ENCODE measurements around the gene SLIT3. TPM values are rescaled to one million over a fixed set of nuclear protein-coding genes. Genes with fewer than 3 reads are reported as not detected.

The SLIT3 gene
- total RNA-seq, 1 donor from 2014 or later = 56.6 TPM

DNA sequence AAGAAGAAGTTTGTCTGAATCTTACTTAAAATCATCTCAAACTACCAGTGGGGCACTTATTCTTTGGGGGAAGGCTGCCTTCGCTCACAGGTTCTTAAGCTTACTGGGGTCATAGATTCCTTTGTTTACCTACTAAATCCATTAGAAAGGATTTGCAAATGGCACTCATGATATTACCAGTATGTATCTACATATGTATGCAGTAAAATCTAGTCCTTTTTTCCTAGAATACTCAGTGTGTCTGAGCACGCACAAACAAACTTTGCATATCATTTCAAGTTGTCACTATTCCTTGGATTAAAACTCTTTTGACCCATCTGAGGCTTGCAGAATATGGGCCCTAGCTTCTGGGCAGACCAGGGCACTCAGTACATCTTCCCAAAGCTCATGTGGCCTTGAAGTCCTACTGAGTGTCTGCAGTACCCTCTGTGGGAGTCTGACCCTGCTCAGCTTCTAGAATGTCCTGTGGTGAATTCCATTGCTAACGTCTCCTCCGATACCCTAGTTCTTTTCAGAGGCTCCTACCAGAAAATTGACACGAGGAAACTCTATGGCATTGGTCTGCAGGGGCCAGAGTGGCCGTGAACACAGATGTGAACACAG is 297.9 kb downstream of the SLIT3 start:
- Mint-ChIP-seq H3K27me3 (peaks cover 12% of the 10 kb centered on the region), H3K9me3 (no peaks in the 10 kb centered on the region), H3K4me3 (peak overlapping the region; percentile 61), H3K27ac (peak overlapping the region; percentile 55), H3K4me1 (ENCODE audit: unreplicated experiment) (peaks cover 37% of the 10 kb centered on the region), H3K36me3 (no peaks in the 10 kb centered on the region)
- TF ChIP-seq, protein P1, sequence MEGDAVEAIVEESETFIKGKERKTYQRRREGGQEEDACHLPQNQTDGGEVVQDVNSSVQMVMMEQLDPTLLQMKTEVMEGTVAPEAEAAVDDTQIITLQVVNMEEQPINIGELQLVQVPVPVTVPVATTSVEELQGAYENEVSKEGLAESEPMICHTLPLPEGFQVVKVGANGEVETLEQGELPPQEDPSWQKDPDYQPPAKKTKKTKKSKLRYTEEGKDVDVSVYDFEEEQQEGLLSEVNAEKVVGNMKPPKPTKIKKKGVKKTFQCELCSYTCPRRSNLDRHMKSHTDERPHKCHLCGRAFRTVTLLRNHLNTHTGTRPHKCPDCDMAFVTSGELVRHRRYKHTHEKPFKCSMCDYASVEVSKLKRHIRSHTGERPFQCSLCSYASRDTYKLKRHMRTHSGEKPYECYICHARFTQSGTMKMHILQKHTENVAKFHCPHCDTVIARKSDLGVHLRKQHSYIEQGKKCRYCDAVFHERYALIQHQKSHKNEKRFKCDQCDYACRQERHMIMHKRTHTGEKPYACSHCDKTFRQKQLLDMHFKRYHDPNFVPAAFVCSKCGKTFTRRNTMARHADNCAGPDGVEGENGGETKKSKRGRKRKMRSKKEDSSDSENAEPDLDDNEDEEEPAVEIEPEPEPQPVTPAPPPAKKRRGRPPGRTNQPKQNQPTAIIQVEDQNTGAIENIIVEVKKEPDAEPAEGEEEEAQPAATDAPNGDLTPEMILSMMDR (conservative IDR thresholded peaks at IDR 0.05) = no peak
- DNase-seq (ENCODE audit: extremely low spot score, unreplicated experiment) = no peak

DNA sequence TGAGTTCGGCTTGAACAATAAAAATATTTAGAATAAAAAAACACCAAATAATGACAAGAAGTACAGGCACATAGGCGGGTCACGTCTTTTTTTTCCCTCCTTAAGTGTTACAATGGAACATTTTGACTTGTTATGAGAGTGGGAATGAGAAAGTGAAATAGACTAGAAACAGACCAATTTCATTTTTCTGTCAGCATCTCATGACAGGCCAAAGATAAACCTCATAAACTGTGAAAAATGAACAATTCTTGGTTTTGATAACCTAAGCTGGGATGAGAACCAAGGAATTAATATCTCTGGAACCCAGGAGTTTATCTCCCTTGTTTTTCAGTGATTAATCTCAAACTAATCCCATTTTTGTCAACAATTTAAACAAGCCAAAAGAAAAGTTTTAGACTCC is 299.5 kb downstream of the SLIT3 start:
- TF ChIP-seq, protein P1 (conservative IDR thresholded peaks at IDR 0.05) = no peak
- H3K9me3 Mint-ChIP-seq = no peaks in the 10 kb centered on the region
- H3K27ac Mint-ChIP-seq = no peak overlapping the region
- H3K4me1 Mint-ChIP-seq (ENCODE audit: unreplicated experiment) = peaks cover 33% of the 10 kb centered on the region
- H3K36me3 Mint-ChIP-seq = no peaks in the 10 kb centered on the region
- no peak overlapping the region for H3K4me3 Mint-ChIP-seq
- peaks cover 12% of the 10 kb centered on the region for H3K27me3 Mint-ChIP-seq
- DNase-seq (ENCODE audit: extremely low spot score, unreplicated experiment) = no peak

DNA sequence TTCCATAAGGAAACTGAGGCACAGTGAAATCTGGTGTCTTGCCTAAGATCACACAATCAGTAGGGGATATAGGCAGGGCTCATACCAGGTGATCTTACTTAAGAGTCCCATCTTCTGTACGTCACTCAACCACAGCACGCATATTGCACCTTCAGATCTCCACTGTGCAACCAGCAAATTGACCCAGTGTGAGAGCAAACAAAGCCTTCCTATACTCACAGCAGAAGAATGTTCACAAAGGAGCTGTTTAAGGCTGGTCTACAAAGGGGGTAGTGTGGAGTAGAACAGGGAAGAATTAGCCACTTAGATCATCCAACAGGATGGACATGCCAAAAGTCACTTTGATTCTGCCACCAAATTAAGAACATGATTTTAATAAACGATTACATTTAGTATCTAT is 305.9 kb downstream of the SLIT3 start:
- Mint-ChIP-seq H3K27ac (no peak overlapping the region), H3K9me3 (no peaks in the 10 kb centered on the region), H3K36me3 (no peaks in the 10 kb centered on the region), H3K4me3 (no peak overlapping the region), H3K4me1 (ENCODE audit: unreplicated experiment) (peaks cover 33% of the 10 kb centered on the region), H3K27me3 (peaks cover 5% of the 10 kb centered on the region)
- TF ChIP-seq, protein P1 (conservative IDR thresholded peaks at IDR 0.05) = no peak
- no peak for DNase-seq (ENCODE audit: extremely low spot score, unreplicated experiment)

DNA sequence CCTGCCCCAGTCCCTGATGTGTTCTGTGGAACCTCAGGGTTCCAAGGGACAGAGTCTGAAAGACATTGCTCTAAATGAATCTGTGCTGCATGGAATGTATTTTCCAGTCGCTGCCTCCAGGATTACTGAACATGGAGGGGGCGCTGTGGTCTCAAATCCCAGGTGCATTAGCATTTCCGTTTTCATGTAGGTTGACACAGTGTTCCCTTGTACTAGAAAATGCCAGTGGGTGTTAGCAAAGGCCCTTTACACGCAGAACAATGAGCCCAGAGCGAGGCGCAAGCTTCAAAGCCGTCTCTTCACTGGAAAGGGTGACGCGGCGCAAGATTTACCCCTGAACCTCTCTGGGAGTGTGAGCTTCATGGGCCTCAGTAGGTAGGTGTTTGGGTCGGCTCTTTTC is 308.3 kb downstream of the SLIT3 start:
- TF ChIP-seq, protein P1 (conservative IDR thresholded peaks at IDR 0.05) = peak; percentile 64
- no peaks in the 10 kb centered on the region for H3K36me3 Mint-ChIP-seq
- H3K4me3 Mint-ChIP-seq = no peak overlapping the region
- peak overlapping the region; percentile 34 for H3K27ac Mint-ChIP-seq
- H3K4me1 Mint-ChIP-seq (ENCODE audit: unreplicated experiment) = peaks cover 50% of the 10 kb centered on the region
- peaks cover 26% of the 10 kb centered on the region for H3K27me3 Mint-ChIP-seq
- H3K9me3 Mint-ChIP-seq = no peaks in the 10 kb centered on the region
- DNase-seq (ENCODE audit: extremely low spot score, unreplicated experiment) = no peak

DNA sequence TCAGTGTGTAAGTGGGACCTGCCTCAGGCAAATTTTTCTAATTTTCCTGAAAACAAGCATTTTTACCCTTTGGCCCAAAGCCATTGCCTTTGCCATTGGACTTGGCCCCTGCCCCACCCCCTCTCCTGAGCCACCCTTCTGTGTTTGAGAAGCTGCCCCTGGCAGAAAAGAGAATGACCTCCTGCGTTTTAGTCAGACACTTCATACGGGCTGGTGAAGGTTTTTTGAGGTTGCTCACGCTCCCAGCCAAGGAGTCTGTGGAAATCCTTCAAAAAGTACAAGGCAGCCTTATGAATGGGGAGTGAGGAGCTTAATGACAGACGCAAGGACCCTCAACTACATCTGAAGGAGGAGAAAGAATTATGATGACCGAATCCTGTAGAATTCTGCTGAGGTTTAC is 308.9 kb downstream of the SLIT3 start:
- DNase-seq (ENCODE audit: extremely low spot score, unreplicated experiment) = no peak

More for the DNA sequence above, 308.9 kb downstream of the SLIT3 start:
- peaks cover 57% of the 10 kb centered on the region for H3K4me1 Mint-ChIP-seq (ENCODE audit: unreplicated experiment)
- H3K9me3 Mint-ChIP-seq = no peaks in the 10 kb centered on the region
- H3K27me3 Mint-ChIP-seq = peaks cover 33% of the 10 kb centered on the region
- H3K27ac Mint-ChIP-seq = peak overlapping the region; percentile 71
- H3K4me3 Mint-ChIP-seq = no peak overlapping the region
- H3K36me3 Mint-ChIP-seq = no peaks in the 10 kb centered on the region
- TF ChIP-seq, protein P1 (conservative IDR thresholded peaks at IDR 0.05) = no peak
